DOHH2 (cell line): ENCODE results near the gene AGTPBP1.

Experiments
- EZH2phosphoT487 ChIP-seq: fragments of 200-600 bp; sonication (generic); IDR thresholded peaks from 2 replicates; pipeline ENCODE4 v1.6.1; 2017; ENCODE audit warnings: borderline replicate concordance, mild to moderate bottlenecking, antibody characterized with exemption, low read length, moderate library complexity, mixed read lengths
- TF ChIP-seq, protein P1 (sequence below): fragments of 200-600 bp; sonication (generic); IDR thresholded peaks from one replicate; pipeline ENCODE4 v1.5.1; 2014; ENCODE audit warnings: antibody characterized with exemption, mild to moderate bottlenecking, low read depth, low read length; ENCODE audit not compliant: poor library complexity, severe bottlenecking

DNA sequence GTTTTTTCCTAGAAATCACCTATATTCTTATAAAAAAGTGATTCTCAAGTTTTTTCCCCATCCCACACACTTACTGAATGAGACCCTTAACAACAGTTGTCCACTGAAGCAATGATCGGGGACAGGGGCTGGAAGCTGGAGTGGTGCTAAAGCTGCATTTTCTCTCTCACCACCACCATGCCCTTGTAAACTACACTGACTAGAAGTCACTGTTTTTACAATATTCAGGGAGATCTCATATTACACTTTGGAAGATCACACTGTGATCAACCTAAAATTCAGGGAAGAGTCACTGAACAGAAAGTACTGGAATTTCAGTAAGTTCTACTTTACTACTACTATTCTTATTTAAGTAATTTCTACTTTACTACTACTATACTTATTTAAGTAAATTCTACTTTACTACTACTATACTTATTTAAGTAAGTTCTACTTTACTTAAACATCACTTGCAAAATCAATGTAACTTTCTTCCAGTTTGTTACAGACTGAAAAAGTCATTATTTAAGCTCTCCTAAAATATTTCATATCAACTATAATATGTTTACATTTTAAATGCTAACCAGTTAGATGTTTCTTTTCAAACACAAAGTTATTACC, 164.3 kb downstream of the AGTPBP1 start:
- TF ChIP-seq, protein P1, sequence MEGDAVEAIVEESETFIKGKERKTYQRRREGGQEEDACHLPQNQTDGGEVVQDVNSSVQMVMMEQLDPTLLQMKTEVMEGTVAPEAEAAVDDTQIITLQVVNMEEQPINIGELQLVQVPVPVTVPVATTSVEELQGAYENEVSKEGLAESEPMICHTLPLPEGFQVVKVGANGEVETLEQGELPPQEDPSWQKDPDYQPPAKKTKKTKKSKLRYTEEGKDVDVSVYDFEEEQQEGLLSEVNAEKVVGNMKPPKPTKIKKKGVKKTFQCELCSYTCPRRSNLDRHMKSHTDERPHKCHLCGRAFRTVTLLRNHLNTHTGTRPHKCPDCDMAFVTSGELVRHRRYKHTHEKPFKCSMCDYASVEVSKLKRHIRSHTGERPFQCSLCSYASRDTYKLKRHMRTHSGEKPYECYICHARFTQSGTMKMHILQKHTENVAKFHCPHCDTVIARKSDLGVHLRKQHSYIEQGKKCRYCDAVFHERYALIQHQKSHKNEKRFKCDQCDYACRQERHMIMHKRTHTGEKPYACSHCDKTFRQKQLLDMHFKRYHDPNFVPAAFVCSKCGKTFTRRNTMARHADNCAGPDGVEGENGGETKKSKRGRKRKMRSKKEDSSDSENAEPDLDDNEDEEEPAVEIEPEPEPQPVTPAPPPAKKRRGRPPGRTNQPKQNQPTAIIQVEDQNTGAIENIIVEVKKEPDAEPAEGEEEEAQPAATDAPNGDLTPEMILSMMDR, result no peak
- no peak for TF ChIP-seq EZH2phosphoT487
